Muscle of arm (tissue), 14 donors: ENCODE data around the gene COMTD1. TPM values are rescaled to one million over a fixed set of nuclear protein-coding genes. Genes with fewer than 3 reads are reported as not detected.

ENCODE experiments used
- DNase-seq: peaks from one replicate; pipeline ENCODE4 v3.0.0-alpha.2; 2013
- long read RNA-seq, 11 donors: transcript quantifications; one replicate each; lab custom pipeline, GENCODE V29; 2026
- polyA plus RNA-seq, 12 donors: library from polyadenylated mRNA; unstranded; fragments of 120-200 nt; gene quantifications; one replicate each; pipeline ENCODE4 v1.2.1, GENCODE V29; 2013; ENCODE audit not compliant: insufficient read length in 12 of 12

Gene COMTD1
- polyA plus RNA-seq, result 10 to 100 TPM in 1 of 12 donors, 1 to 10 TPM in 10, not detected in 1; 2.1 to 28.4 (median 3.9) TPM
- long read RNA-seq, donor 1, transcript COMTD1-204 (5 exons, 796 nt), result minor isoform, 5 of 21 reads
- long read RNA-seq, donor 1, transcript COMTD1-201 (7 exons, 976 nt), result major isoform, 16 of 21 reads
- long read RNA-seq, donor 1, partial matches to known transcripts, result 0 of 21 reads
- long read RNA-seq, donor 1, other reads (novel, unspliced or antisense), result 0 of 21 reads
- long read RNA-seq, donor 2, partial matches to known transcripts, result 0 of 3 reads
- long read RNA-seq, donor 2, other reads (novel, unspliced or antisense), result 0 of 3 reads
- long read RNA-seq, donor 3, result 0 reads
- long read RNA-seq, donor 4, result 0 reads
- long read RNA-seq, donor 5, result 0 reads
- long read RNA-seq, donor 6, partial matches to known transcripts, result 0 of 1 reads
- long read RNA-seq, donor 6, other reads (novel, unspliced or antisense), result 0 of 1 reads
- long read RNA-seq, donor 7, partial matches to known transcripts, result 0 of 2 reads
- long read RNA-seq, donor 7, other reads (novel, unspliced or antisense), result 0 of 2 reads
- long read RNA-seq, donor 8, transcript COMTD1-201 (7 exons, 976 nt), result major isoform, 6 of 6 reads
- long read RNA-seq, donor 8, partial matches to known transcripts, result 0 of 6 reads
- long read RNA-seq, donor 8, other reads (novel, unspliced or antisense), result 0 of 6 reads
- long read RNA-seq, donor 9, partial matches to known transcripts, result 0 of 3 reads
- long read RNA-seq, donor 9, other reads (novel, unspliced or antisense), result 0 of 3 reads
- long read RNA-seq, donor 10, partial matches to known transcripts, result 0 of 3 reads
- long read RNA-seq, donor 10, other reads (novel, unspliced or antisense), result 0 of 3 reads
- long read RNA-seq, donor 11, partial matches to known transcripts, result 0 of 2 reads
- long read RNA-seq, donor 11, other reads (novel, unspliced or antisense), result 0 of 2 reads

GRCh38 chr10:75235375-75236177 is at the start of gene COMTD1:
TSS of gene COMTD1 (minus strand) at chr10:75235957. CDS start at chr10:75235928, 29 bp downstream.
- peak; percentile 86 for DNase-seq

DNA sequence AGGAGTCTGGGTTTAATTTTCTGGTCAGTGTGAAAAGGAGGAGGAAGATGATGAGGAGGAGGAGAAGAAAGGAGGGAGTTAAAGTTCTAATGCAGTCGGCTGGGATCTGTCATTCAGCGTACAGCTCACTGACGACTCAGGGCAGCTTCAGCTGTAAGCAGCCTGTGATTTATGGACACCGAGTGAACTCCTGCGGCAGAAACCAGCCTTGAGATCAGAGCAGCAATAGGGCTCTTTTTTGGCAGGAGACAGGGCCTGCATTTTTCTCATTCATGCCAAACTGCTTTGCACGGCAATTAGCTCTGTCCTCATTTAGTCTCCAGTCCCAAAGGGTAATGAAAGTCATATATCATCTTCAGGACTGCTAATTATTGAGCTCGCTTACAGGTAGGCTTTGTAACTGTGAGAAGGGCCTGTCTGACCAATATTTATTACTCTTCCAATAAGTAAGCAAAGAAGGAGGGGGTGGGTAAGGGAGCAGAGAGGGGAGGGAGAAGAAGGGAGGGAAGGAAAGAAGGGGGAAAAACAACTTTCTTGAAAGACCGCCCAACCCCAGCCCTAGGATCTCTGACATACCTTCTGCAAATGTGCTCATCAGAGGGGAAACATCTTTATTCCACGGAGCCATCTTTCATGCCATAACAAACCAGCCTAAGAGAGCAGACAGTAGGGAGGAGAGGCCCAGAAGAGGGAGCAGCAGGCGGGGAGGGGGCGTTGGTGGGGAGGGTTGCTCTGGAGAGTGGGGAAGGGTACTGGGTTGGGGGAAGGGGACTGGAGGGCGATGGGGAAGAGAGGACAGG is 48.1 kb upstream of the COMTD1 start:
- DNase-seq, result no peak

DNA sequence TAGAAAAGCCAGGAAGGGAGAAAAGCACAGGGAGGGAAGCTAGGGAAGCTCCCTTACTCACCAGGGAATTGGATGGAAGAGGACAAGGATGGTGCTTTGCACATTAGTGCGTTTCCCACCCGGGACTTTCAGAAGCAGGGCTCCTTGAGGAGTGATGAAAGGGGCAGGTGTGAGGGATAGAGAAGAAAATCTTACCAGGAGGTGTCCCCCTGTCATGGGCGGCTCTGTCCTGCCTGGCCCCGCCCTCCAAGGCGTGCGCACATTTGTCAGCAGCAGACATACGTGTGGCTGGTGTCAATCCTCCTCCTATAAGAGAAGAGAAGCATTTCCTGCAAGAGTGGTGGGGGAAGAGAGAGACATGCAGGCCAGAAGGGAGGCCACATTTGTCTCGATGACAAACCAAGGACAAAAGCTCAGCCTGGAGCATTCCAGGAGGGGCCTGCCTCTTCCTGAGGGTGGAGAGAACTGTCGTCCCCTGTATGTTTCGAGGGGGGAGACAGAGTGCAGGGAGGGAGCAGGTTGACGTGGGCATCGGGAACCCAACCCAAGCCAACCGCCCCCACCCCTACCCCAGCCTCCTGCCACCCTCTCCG is 47.4 kb upstream of the COMTD1 start:
- no peak for DNase-seq

DNA sequence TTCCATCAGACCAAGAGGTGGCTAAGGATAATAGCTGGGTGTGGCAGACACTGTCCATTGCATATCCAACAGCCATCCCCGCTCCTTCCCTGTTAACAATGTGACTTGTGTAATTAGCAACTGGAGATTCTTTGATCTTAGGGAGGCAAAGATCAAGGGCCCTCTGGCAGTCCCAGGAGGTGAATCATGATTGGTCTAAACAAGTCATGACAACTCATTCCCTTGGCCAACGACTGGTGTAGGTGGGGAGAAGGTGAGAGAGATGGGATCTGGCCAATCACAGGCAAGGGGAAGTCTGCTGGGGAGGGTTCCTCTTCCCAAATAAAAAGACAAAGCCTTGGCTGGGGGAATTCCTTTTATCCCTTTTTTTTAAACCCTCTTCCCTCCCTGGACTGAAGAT is 46.2 kb upstream of the COMTD1 start:
- no peak for DNase-seq

GRCh38 chr10:75280236-75280635 is 44.5 kb upstream of the COMTD1 start:
- no peak for DNase-seq

GRCh38 chr10:75276069-75276872 is 40.5 kb upstream of the COMTD1 start:
- no peak for DNase-seq

DNA sequence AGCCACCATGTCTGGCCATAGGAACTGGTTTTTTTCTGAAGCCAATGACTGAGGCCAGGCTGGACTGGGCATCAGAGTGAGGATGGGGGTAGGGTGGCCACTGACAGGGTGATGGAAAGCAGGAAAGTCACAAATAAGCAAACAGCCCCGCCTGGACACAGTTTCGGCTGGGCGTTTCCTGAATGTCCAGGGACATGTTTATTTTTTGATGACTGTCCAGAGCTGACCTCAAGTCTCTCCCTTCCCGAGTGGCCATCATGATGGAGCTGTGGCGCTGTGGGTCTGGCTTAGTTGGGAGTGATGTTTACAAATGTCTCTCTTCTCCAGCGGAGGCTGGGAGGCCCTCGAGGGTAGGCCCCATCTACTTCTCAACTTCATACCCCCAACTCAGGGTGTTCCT is 37.1 kb upstream of the COMTD1 start:
- no peak for DNase-seq

DNA sequence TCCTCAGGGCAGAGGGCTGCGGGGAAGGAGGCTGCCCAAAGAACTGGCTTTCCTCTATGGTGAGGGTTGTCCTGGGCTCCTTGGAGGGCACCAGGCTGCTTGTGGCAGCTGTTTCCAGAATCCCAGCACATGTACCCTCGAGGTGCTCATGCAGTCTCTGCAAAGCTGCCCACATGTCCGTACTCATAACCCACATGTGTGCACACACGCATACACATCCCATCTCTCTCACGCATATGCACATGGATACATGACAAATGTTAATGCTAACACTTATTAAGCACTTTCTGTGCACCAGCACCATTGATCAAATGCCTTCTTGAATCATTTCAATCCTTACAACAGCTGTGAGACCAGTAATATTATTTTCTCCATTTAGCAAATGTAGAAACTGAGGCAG is 36.3 kb upstream of the COMTD1 start:
- DNase-seq, result no peak

DNA sequence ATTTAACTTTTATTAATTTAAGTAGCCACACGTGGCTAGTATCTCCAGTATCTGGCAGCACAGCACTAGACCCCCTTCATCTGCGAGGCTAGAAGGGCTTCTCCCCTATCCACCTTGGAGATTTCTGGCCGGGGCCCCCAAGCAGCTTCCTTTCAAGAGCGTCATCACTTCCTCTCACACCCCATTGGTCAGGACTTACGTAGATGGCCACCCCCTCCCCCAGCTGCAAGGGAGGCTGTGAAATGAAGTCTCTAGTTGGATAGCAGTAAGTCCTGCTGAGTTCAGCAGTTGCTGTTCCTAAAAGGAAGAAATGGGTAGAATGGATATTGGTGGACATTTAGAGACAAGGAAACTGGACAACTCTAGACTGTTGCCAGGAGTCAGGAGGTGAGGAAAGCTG is 33.8 kb upstream of the COMTD1 start:
- DNase-seq, result no peak

DNA sequence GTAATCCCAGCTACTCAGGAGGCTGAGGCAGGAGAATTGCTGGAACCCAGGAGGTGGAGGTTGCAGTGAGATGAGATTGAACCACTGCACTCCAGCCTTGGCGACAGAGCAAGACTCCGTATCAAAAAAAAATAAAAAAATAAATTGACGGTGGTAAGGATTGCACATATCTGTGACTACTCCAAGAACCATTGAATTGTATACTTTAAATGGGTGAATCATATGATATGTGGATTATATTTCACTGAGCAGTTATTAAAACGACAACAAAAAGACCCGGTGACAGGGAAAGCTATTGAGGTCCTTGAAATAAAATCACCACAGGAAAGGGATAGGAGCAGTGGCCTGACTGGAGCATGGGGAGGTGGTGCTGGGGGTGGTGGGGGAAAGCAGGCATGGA is 31.2 kb upstream of the COMTD1 start:
- no peak for DNase-seq

GRCh38 chr10:75265856-75266255 is 30.1 kb upstream of the COMTD1 start:
- no peak for DNase-seq

DNA sequence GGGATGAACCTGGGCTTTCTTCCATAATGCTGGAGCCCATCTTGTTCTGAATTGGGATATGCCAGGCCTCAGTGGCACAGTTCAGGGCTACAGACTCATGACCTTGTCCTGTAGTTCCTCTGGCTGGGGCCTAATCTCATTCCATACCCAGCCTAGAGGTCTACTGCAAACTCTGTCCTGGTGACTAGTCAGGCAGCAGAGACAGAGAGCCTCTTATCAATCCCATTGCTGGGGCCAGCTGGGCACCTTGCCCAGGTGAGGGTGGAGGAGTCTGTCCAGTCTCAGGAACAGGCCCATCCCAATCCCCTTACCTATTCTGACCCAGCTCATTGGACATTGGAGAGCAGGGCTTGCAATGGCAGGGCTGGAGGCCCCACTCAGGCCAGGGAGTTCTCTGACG is 28.0 kb upstream of the COMTD1 start:
- DNase-seq, result no peak

- DNase-seq, result peak; percentile 45
Observed at GRCh38 chr10:75261813-75262705, 26.3 kb upstream of the COMTD1 start.

- DNase-seq, result no peak
Observed at GRCh38 chr10:75260990-75261389, 25.2 kb upstream of the COMTD1 start.

DNA sequence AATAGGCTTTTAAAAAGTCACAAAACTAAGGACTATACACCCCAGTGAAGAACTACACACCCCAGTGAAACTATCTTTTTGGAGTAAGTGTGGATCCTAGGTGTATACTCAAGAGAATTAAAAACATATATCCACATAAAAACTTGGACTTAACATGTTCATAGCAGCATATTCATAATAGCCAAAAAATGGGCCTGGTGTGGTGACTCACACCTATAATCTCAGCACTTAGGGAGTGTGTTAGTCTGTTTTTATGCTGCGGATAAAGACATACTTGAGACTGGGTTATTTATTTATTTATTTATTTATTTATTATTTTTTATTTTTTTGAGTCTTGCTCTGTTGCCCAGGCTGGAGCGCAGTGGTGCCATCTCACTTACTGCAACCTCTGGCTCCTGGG is 19.0 kb upstream of the COMTD1 start:
- no peak for DNase-seq

DNA sequence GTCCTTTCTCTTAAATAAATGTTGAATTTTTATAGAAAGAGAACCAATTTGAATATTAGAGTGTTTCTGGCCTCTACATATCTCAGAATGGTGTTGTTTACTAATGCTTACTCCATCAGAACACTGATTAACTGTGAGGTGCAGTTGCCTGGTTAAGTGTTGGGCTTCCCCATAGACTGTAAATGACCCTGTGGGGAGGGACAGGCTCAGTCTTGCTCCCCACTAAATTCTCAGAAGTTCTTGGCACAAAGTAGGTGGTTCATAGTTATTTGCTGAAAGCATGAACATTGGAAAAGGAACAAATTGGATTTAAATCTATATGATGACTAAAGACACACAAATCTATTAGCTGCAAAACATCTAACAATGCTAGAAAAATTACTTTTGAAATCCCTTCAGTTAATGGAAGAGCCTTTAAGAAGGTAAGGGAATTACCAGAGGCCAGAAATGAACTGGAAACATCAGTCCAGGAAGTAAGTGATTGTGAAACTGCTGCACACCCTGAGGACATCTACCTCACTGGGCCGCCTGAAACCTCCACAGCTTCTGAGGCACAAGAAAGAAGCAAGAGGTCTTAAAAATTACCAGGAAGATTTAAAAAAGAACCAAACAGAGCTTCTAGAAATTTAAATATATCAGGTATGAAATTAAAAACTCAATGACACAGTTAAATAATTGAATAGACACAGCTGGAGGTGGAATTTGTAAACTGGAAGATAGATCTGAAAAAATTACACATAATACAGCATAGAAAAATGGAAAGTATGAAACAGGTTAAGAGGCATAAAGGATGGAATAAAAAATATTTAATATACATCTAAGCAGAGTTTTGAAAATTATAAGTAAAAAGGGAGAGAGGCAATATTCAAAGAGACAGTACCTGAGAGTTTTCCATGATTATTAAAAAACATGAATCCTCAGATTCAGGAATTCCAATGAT is 17.8 kb upstream of the COMTD1 start:
- no peak for DNase-seq

DNA sequence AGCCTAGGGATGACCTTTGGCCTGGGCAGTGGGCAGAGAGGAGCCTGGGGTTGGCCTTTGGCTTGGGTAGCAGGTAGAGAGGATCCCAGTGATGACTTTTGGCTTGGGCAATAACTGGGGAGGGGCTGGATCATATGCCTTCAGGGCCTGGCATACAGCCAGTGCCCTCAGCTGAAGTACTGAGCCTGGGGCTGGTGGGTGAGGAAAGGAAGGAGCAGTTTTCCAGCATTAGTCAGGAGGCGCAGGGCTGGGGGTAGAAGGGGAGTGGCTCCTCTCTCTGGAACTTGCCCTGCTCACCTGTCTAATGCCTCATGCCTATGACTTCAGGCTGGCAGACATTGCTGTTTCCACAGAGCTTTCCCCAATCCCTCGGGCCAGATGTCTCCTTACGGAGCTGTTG is 15.2 kb upstream of the COMTD1 start:
- DNase-seq, result no peak

DNA sequence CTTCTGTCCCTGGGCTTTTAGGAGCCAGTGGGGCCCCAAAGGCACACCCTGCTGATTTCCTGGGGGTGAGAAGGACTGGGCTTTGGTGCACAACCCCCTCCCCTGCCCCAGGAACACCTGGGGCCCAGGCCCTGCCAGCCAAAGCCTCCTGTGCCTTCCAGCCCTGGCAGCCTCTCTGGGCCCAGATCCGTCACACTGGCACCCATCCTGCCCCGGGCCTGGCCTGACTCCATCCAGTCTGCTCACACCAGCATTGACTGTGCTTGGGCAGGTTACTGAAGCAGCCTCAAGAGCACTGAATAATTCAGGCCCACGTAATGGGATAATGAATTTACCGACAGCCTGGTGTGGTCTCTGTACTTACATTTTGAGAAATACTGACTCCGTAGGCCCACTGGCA is 12.0 kb upstream of the COMTD1 start:
- no peak for DNase-seq
